ENCODE data around the gene SYT2.

DNA sequence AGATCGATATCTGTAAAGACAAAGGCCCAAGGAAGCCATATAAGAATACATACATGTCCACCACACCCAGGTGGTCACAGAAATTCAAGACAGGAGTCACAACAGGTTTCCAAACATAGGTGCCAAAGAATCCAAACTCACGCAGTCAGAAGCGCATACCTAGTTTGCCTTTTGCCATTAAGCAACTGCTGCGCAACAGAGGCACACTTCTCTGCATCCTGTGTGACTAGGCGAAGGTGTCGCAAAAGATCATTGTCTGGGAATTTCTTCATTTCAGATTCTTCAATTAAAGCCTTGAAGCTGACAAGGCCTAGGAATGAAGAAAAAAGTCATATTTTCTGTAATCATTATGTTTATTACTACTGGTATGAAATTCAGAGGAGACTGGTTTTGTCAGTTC lies 32.2 kb upstream of the SYT2 start:
- no peak for TF ChIP-seq CTCF (IDR thresholded peaks at IDR 0.05; ENCODE audit: borderline replicate concordance, extremely low read depth, low read length, poor library complexity, severe bottlenecking)
- TF ChIP-seq EZH2 (IDR thresholded peaks at IDR 0.05; ENCODE audit: borderline replicate concordance, low read depth, low read length, severe bottlenecking), result no peak

All from DND-41 (cell line).